ENCODE measurements around the gene MEI1.

DNA sequence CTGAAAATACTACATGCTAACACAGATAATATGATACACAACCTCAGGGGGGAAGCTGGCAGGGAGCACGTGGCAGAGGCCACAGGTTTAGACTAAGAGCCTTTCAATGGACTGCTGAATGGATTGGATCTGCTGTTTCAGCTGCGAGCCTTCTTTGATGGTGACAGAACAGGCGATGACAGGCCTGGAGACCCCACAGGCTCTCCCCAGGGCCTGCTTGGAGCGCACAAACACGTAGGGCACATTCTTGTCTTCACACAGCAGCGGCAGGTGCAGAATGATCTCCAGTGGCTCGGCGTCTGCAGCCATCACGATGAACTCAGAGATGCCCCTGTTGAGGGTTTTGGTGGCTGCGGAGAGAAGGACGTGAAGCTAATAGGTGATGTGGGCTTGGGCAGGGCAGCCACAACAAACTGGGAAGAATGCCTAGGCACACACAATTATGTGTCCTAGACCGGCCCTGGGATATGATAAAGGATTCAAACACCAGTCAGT, 24.4 kb upstream of the MEI1 start:
- no peak for TF ChIP-seq SUZ12 (IDR thresholded peaks at IDR 0.05; ENCODE audit: extremely low read depth, insufficient read depth, insufficient read length)
- no peak for TF ChIP-seq ZNF274 (IDR thresholded peaks at IDR 0.05; ENCODE audit: low read depth, low read length)
